ENCODE measurements around the gene RETREG3.

GRCh38 chr17:42657824-42658588 lies 48.8 kb upstream of the RETREG3 start:
- TF ChIP-seq CTCF (IDR thresholded peaks at IDR 0.05; ENCODE audit: low read depth, low read length, poor library complexity, severe bottlenecking), result no peak
- TF ChIP-seq EZH2phosphoT487 (IDR thresholded peaks at IDR 0.05; ENCODE audit: borderline replicate concordance, low read length), result no peak
